OCI-LY1 (cell line): ENCODE results near the gene CCT8.
A peak's percentile ranks its signal among the peaks of the same experiment; 100 is the strongest.

Experiments used
- H2AFZ ChIP-seq: fragments of 200-600 bp; sonication (generic), shearing (Covaris generic); 2 replicates; pipeline ENCODE4 v1.6.0; 2014; ENCODE audit warnings: antibody characterized with exemption, mild to moderate bottlenecking, low read length
- H3F3A ChIP-seq: fragments of 200-600 bp; sonication (generic), shearing (Covaris generic); 2 replicates; pipeline ENCODE4 v1.6.0; 2014; ENCODE audit warnings: mild to moderate bottlenecking, antibody characterized with exemption, low read length, moderate library complexity; ENCODE audit not compliant: insufficient read depth
- H3K27ac ChIP-seq: fragments of 200-600 bp; sonication (generic); 2 replicates; pipeline ENCODE4 v1.5.1; 2014; ENCODE audit warnings: low read length, mixed run types, mild to moderate bottlenecking, low read depth; ENCODE audit not compliant: poor library complexity, severe bottlenecking
- H3K27me3 ChIP-seq: fragments of 200-600 bp; sonication (generic); 2 replicates; pipeline ENCODE4 v1.6.0; 2014; ENCODE audit warnings: antibody characterized with exemption, mild to moderate bottlenecking, low read length, moderate library complexity; ENCODE audit not compliant: insufficient read depth
- H3K36me3 ChIP-seq: fragments of 200-600 bp; sonication (generic); 2 replicates; pipeline ENCODE4 v1.6.1; 2014; ENCODE audit warnings: mild to moderate bottlenecking, antibody characterized with exemption, low read length, moderate library complexity, mixed read lengths; ENCODE audit not compliant: insufficient read depth
- H3K4me1 ChIP-seq: fragments of 200-600 bp; sonication (generic); 2 replicates; pipeline ENCODE4 v1.5.1; 2014; ENCODE audit warnings: mild to moderate bottlenecking, low read length, moderate library complexity; ENCODE audit not compliant: insufficient read depth, severe bottlenecking
- H3K4me2 ChIP-seq: fragments of 200-600 bp; sonication (generic), shearing (Covaris generic); 2 replicates; pipeline ENCODE4 v1.6.1; 2014; ENCODE audit warnings: low read length
- H3K4me3 ChIP-seq: fragments of 200-600 bp; sonication (generic); 2 replicates; pipeline ENCODE4 v1.5.1; 2014; ENCODE audit warnings: low read length, low read depth, mild to moderate bottlenecking, mixed read lengths; ENCODE audit not compliant: poor library complexity, severe bottlenecking
- H3K79me2 ChIP-seq: fragments of 200-600 bp; shearing (Covaris generic); 2 replicates; pipeline ENCODE4 v1.6.1; 2016; ENCODE audit warnings: mixed run types, low read length, mixed read lengths; ENCODE audit not compliant: insufficient read depth
- H3K9ac ChIP-seq: fragments of 200-600 bp; sonication (generic), shearing (Covaris generic); 2 replicates; pipeline ENCODE4 v1.6.1; 2014; ENCODE audit warnings: mild to moderate bottlenecking, low read length, mixed read lengths
- H3K9me2 ChIP-seq: fragments of 200-600 bp; sonication (generic), shearing (Covaris generic); 2 replicates; pipeline ENCODE4 v1.6.1; 2014; ENCODE audit warnings: low read depth, mild to moderate bottlenecking, low read length, mixed read lengths
- H3K9me3 ChIP-seq: fragments of 200-600 bp; shearing (Covaris generic); 2 replicates; pipeline ENCODE4 v1.6.1; 2014; ENCODE audit warnings: low read length, mixed read lengths
- H4K20me1 ChIP-seq: fragments of 200-600 bp; sonication (generic), shearing (Covaris generic); 2 replicates; pipeline ENCODE4 v1.6.0; 2016; ENCODE audit warnings: mild to moderate bottlenecking, low read length; ENCODE audit not compliant: insufficient read depth
- CTCF ChIP-seq: fragments of 200-600 bp; sonication (generic), shearing (Covaris generic); IDR thresholded peaks from 2 replicates; pipeline ENCODE4 v1.5.1; 2017; ENCODE audit warnings: mild to moderate bottlenecking, antibody characterized with exemption, low read length, moderate library complexity, mixed read lengths
- EZH2 ChIP-seq: fragments of 200-600 bp; sonication (generic), shearing (Covaris generic); IDR thresholded peaks from 2 replicates; pipeline ENCODE4 v1.8.0; 2017; ENCODE audit warnings: borderline replicate concordance, mixed run types, mild to moderate bottlenecking, antibody characterized with exemption, low read length, moderate library complexity, mixed read lengths

Gene CCT8

GRCh38 chr21:29073222-29074006 is at the start of gene CCT8:
TSS of gene CCT8 (minus strand) at chr21:29073648. CDS start at chr21:29073590, 58 bp downstream.
- Histone ChIP-seq H3K9ac (peak within 1 kb of the TSS; percentile 96), H3K27me3 (no peaks in the 10 kb centered on the region), H3K9me3 (no peaks in the 10 kb centered on the region), H3K27ac (peak within 1 kb of the TSS; percentile 67), H3K4me3 (peak within 1 kb of the TSS; percentile 84), H3K9me2 (no peaks in the 10 kb centered on the region), H3K79me2 (peaks cover 49% of the 10 kb centered on the region), H3F3A (no peaks in the 10 kb centered on the region), H4K20me1 (0 out of 2 replicates have a peak, but pooled peaks cover 2% of the 10 kb centered on the region), H3K4me1 (peaks cover 41% of the 10 kb centered on the region), H2AFZ (no peak within 1 kb of the TSS), H3K36me3 (peaks cover 39% of the 10 kb centered on the region), H3K4me2 (peak within 1 kb of the TSS; percentile 99)
- TF ChIP-seq EZH2 = no peak

GRCh38 chr21:29121759-29122158 is 48.3 kb upstream of the CCT8 start:
- no peaks in the 10 kb centered on the region for H3F3A ChIP-seq
- H3K27ac ChIP-seq = peak overlapping the region; percentile 81
- no peaks in the 10 kb centered on the region for H3K9me3 ChIP-seq
- H2AFZ ChIP-seq = no peak overlapping the region
- no peaks in the 10 kb centered on the region for H3K27me3 ChIP-seq
- H3K9me2 ChIP-seq = no peaks in the 10 kb centered on the region
- TF ChIP-seq CTCF = no peak
- TF ChIP-seq EZH2 = no peak
- peak overlapping the region; percentile 68; the same call in 1 of the 2 replicates for H3K9ac ChIP-seq
- no peaks in the 10 kb centered on the region for H4K20me1 ChIP-seq
- H3K79me2 ChIP-seq = peaks cover 6% of the 10 kb centered on the region; the same call in 1 of the 2 replicates
- peak overlapping the region; percentile 64 for H3K4me2 ChIP-seq
- H3K36me3 ChIP-seq = no peaks in the 10 kb centered on the region
- H3K4me3 ChIP-seq = peak overlapping the region; percentile 61
- peaks cover 48% of the 10 kb centered on the region for H3K4me1 ChIP-seq

- Histone ChIP-seq H4K20me1 (no peaks in the 10 kb centered on the region), H3K36me3 (no peaks in the 10 kb centered on the region), H3K9ac (peak overlapping the region; percentile 10; the same call in 1 of the 2 replicates), H3K9me3 (no peaks in the 10 kb centered on the region), H3K27ac (peak overlapping the region; percentile 48), H2AFZ (no peak overlapping the region), H3F3A (no peaks in the 10 kb centered on the region), H3K9me2 (no peaks in the 10 kb centered on the region), H3K4me2 (peak overlapping the region; percentile 37; the same call in 1 of the 2 replicates), H3K27me3 (no peaks in the 10 kb centered on the region), H3K4me1 (peaks cover 25% of the 10 kb centered on the region), H3K79me2 (no peaks in the 10 kb centered on the region), H3K4me3 (no peak overlapping the region)
- no peak for TF ChIP-seq EZH2
Measured at GRCh38 chr21:29117372-29117955, 44.0 kb upstream of the CCT8 start.

GRCh38 chr21:29115899-29116298 is 42.5 kb upstream of the CCT8 start:
- no peaks in the 10 kb centered on the region for H3K27me3 ChIP-seq
- H3K9me3 ChIP-seq = no peaks in the 10 kb centered on the region
- no peak overlapping the region for H3K9ac ChIP-seq
- no peaks in the 10 kb centered on the region for H3K79me2 ChIP-seq
- H3K4me1 ChIP-seq = peaks cover 9% of the 10 kb centered on the region
- H3K36me3 ChIP-seq = no peaks in the 10 kb centered on the region
- no peak overlapping the region for H3K4me2 ChIP-seq
- TF ChIP-seq EZH2 (no peak), CTCF (no peak)
- H3K27ac ChIP-seq = no peak overlapping the region
- H3K9me2 ChIP-seq = no peaks in the 10 kb centered on the region
- no peaks in the 10 kb centered on the region for H3F3A ChIP-seq
- no peak overlapping the region for H3K4me3 ChIP-seq
- no peak overlapping the region for H2AFZ ChIP-seq
- H4K20me1 ChIP-seq = no peaks in the 10 kb centered on the region
